NAMALWA (cell line): Measurements from ENCODE around the gene TMEM35B.
"Not testable (repeated sequence)": the region's sequence is repeated elsewhere in the genome, so short reads cannot be mapped to it uniquely, and the experiment has no call there.

ENCODE experiments used
- DNase-seq: peaks from one replicate; pipeline ENCODE4 v3.0.0-alpha.2; 2015; ENCODE audit warnings: low spot score

The TMEM35B gene

GRCh38 chr1:34976384-34977209 is 8.6 kb downstream of the TMEM35B start:
- no peak for DNase-seq

GRCh38 chr1:34975771-34976170 is 9.4 kb downstream of the TMEM35B start:
- no peak for DNase-seq

GRCh38 chr1:34975338-34975737 is 9.8 kb downstream of the TMEM35B start:
- no peak for DNase-seq

DNA sequence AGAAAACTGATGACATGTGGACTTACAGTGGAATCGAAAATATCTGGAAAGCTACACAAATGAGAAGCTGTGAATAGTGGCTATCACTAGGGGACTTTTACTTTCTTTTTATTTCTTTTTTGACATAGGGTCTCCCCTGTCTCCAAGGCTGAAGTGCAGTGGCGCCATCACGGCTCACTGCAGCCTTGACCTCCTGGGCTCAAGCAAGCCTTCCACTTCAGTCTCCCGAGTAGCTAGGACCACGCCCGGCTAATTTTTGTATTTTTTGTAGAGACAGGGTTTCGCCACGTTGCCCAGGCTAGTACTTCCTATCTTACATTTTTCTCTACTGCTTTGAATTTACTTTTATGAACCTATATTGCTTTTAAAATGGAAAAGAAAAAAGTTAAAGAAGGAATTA is 10.5 kb downstream of the TMEM35B start:
- DNase-seq, result no peak

DNA sequence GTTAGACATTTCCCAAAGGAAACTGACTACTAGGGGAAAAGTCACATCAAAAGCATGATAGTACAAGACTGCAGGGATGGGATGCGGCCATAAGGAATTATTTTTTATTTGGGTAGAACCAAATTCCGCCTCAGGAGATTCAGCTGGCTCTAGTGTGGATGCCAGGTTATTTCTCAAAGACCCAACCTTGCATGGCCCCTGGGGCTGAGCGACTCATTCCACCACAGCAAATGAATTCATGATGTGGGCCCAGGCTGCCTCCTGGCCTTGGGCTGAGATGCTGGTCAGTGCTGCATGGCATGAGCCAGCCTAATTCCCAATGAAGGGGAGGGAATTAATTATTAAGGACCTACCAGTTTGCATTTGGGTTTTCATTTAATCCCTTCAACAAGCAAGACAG is 11.8 kb downstream of the TMEM35B start:
- DNase-seq, result no peak

DNA sequence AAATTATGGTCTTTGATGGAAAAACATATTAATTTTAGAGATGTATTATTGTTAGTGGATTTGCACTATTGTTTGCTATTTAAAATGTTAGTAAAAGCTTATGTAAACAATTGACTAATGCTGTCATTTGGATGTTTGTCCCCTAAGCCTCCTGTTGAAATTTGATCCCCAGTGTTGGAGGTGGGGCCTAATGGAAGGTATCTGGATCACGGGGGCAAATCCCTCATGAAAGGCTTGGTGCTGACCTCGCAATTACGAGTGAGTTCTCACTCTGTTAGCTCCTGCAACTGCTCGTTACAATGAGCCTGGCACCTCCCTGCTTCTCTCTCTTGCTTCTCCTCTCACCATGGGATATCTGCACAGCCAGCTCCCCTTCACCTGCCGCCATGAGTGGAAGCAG is 14.3 kb downstream of the TMEM35B start:
- no peak for DNase-seq

GRCh38 chr1:34970220-34970735 is 14.9 kb downstream of the TMEM35B start:
- no peak for DNase-seq

DNA sequence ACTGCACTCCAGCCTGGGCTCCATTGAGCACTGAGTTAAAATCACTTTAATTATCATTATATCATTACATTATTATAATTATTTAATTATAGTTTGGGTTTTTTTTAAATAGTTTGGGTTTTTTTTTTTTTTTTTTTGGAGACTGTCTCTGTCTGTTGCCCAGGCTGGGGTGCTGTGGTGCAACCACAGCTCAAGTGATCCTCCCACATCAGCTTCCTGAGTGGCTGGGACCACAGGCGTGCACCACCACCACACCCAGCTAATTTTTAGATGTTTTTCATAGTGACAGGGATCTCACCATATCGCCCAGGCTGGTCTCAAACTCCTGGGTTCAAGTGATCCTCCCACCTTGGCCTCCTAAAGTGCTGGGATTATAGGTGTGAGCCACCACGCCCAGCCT is 16.9 kb downstream of the TMEM35B start:
- DNase-seq, result not testable (repeated sequence)

- DNase-seq, result not testable (repeated sequence)
Observed at GRCh38 chr1:34967672-34968071, 17.5 kb downstream of the TMEM35B start.

DNA sequence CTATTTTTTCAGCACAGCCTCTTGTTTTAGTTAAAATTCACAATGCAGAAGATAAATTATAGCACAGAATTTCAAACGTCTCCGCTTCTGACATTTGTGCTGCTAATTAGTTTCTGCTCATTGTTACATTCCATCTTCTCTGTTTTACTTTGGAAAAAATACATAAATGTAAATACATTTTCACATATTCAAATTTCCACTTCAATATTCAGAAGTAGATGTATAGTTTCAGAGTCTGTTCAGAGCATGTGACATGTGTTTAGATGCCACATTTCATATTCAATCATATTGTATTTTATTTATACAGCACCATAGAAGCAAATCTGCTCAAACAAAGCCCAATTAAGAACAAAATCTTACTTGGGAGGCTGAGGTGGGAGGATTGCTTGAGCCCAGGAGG is 19.6 kb downstream of the TMEM35B start:
- DNase-seq, result no peak

DNA sequence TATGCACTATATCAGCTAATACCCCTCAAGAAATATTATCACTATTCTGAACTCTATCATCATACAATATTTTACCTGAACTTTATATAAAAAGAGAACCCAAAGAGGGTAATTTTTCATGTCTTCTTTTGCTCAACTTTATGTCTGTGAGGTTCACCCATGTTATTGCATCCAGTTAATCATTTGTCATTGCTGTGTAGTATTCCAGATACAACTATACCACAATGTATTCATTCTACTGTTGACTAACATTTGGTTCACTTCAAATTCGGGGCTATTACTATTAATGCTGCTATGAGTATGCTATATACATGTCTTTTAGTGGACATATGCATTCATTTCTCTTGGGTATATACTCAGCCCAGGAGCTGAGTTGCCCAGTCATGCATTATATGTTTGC is 34.7 kb downstream of the TMEM35B start:
- DNase-seq, result no peak

GRCh38 chr1:34948739-34949138 is 36.4 kb downstream of the TMEM35B start:
- not testable (repeated sequence) for DNase-seq

GRCh38 chr1:34947641-34948314 is 37.4 kb downstream of the TMEM35B start:
- not testable (repeated sequence) for DNase-seq

- DNase-seq, result no peak
Observed at GRCh38 chr1:34946211-34946610, 38.9 kb downstream of the TMEM35B start.

GRCh38 chr1:34941798-34942197 is 43.3 kb downstream of the TMEM35B start:
- not testable (repeated sequence) for DNase-seq
